GM12878 (cell line): ENCODE results near the gene CAPN15. TPM values are rescaled to one million over a fixed set of nuclear protein-coding genes. Genes with fewer than 3 reads are reported as not detected.
A peak's percentile ranks its signal among the peaks of the same experiment; 100 is the strongest.

Experiments
- IKZF1 ChIP-seq: fragments of 450-650 bp; conservative IDR thresholded peaks from 2 replicates; pipeline ENCODE4 v1.6.1; 2017; ENCODE audit warnings: antibody characterized with exemption, mild to moderate bottlenecking
- RB1 ChIP-seq: fragments of 450-650 bp; formaldehyde crosslinking; IDR thresholded peaks from 2 replicates; pipeline ENCODE4 v1.6.1; 2017; ENCODE audit warnings: mild to moderate bottlenecking, borderline replicate concordance
- polyA plus RNA-seq, 11 experiments: library from polyadenylated mRNA; depleted of rRNA in 4 of 11; unstranded in 6 of 11; stranded (reverse) in 5 of 11; fragments of >200 nt; fragmentation: Nextera tagmentation in 4 of 11; fragmentation: Illumina TruSeq in 1 of 11; extraction: Ambion mirVana in 4 of 11; extraction: Trizol in 1 of 11; gene quantifications; 1 replicate in 1 of 11; 2 replicates in 10 of 11; pipeline versions ENCODE4 v1.2.1 to v1.2.3, GENCODE V29; 2011 to 2016; ENCODE audit warnings: inconsistent platforms in 2 of 11, missing spikeins in 2 of 11, low read depth in 1 of 11
- total RNA-seq, 4 experiments: library from RNA; depleted of rRNA in 3 of 4; stranded (reverse); fragments of >200 nt in 3 of 4; fragmentation: Illumina TruSeq in 1 of 4; extraction: Trizol in 1 of 4; gene quantifications; 2 replicates each; pipeline versions ENCODE4 v1.2.1 to v1.2.3, GENCODE V29; 2013 to 2021
- TF ChIP-seq, protein P1 (sequence below): IDR thresholded peaks from 2 replicates; pipeline ENCODE4 v1.6.1; 2012; ENCODE audit warnings: mild to moderate bottlenecking, low read depth, low read length
- TF ChIP-seq, protein P2 (sequence below): fragments of 150-350 bp; IDR thresholded peaks from 2 replicates; pipeline ENCODE4 v1.6.1; 2016; ENCODE audit warnings: low read depth, low read length
- TF ChIP-seq, protein P3 (sequence below): fragments of 450-650 bp; IDR thresholded peaks from 2 replicates; pipeline ENCODE4 v1.6.1; 2017; ENCODE audit warnings: mild to moderate bottlenecking, moderate library complexity
- TF ChIP-seq, protein P4 (sequence below), 3 experiments: IDR thresholded peaks in 2 of 3; conservative IDR thresholded peaks in 1 of 3; 2 replicates each; pipeline ENCODE4 v1.5.1; 2011; ENCODE audit warnings: low read depth in 3 of 3, low read length in 3 of 3, mild to moderate bottlenecking in 3 of 3, control low read depth in 2 of 3, moderate library complexity in 2 of 3, inconsistent platforms in 1 of 3, mixed read lengths in 1 of 3; ENCODE audit not compliant: control insufficient read depth in 2 of 3, insufficient read depth in 1 of 3; ENCODE audit errors: extremely low read depth in 1 of 3
- TF ChIP-seq, protein P5 (sequence below): IDR thresholded peaks from 2 replicates; pipeline ENCODE4 v1.6.1; 2011; ENCODE audit warnings: low read depth, low read length, improper control_type of control experiment, borderline replicate concordance
- TF ChIP-seq, protein P6 (sequence below): fragments of 450-650 bp; IDR thresholded peaks from 2 replicates; pipeline ENCODE4 v1.6.1; 2017; ENCODE audit warnings: mild to moderate bottlenecking, moderate library complexity

Gene CAPN15
- total and polyA plus RNA-seq, 10 of the 15 experiments (the other 5 are each of a cell fraction or from before 2014, with no cell fraction given), result 0.40 to 78.5 (median 8.3) TPM

DNA sequence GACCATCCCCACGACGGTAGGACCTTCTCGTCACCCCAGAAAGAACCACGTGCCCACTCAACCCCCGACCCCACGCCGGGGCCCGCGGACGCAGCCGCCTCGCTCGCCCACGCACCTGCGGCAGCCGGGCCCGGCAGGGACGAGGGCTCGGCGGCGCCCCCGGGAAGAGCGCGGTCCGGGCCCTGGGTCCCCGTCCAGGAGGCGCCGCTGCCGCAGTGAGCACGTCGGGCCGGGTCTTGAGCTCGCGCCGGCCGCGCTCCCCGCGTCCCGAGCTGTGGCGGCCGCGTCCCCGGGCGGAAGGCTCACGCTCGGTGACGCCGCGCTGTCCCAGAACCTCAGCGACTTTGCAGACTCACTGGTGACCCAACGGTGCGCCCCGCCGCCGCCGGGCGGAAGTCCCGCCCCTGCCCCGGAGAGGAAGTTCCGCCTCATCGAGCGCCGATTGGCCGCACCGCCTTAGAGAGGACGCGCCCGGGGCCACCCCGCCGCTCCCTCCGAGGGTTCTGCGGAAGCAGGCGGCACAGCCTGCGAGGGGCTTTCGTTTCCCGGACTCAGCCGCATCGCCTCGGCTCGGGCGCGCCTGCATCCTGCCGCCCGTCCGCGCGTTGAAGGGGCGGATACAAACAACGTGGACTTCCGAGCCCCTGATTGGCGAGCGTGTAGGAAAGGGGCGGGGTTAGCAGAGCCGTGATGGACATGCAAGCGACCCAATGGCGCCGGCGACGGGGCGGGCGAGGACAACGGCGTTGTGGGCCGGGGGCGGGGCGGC, 61.6 kb downstream of the CAPN15 start (continued):
- TF ChIP-seq, protein P1, sequence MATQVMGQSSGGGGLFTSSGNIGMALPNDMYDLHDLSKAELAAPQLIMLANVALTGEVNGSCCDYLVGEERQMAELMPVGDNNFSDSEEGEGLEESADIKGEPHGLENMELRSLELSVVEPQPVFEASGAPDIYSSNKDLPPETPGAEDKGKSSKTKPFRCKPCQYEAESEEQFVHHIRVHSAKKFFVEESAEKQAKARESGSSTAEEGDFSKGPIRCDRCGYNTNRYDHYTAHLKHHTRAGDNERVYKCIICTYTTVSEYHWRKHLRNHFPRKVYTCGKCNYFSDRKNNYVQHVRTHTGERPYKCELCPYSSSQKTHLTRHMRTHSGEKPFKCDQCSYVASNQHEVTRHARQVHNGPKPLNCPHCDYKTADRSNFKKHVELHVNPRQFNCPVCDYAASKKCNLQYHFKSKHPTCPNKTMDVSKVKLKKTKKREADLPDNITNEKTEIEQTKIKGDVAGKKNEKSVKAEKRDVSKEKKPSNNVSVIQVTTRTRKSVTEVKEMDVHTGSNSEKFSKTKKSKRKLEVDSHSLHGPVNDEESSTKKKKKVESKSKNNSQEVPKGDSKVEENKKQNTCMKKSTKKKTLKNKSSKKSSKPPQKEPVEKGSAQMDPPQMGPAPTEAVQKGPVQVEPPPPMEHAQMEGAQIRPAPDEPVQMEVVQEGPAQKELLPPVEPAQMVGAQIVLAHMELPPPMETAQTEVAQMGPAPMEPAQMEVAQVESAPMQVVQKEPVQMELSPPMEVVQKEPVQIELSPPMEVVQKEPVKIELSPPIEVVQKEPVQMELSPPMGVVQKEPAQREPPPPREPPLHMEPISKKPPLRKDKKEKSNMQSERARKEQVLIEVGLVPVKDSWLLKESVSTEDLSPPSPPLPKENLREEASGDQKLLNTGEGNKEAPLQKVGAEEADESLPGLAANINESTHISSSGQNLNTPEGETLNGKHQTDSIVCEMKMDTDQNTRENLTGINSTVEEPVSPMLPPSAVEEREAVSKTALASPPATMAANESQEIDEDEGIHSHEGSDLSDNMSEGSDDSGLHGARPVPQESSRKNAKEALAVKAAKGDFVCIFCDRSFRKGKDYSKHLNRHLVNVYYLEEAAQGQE, result no peak
- TF ChIP-seq IKZF1 (peak; percentile 90), RB1 (peak; percentile 43; the same call in 1 of the 2 replicates)
- TF ChIP-seq, protein P2, sequence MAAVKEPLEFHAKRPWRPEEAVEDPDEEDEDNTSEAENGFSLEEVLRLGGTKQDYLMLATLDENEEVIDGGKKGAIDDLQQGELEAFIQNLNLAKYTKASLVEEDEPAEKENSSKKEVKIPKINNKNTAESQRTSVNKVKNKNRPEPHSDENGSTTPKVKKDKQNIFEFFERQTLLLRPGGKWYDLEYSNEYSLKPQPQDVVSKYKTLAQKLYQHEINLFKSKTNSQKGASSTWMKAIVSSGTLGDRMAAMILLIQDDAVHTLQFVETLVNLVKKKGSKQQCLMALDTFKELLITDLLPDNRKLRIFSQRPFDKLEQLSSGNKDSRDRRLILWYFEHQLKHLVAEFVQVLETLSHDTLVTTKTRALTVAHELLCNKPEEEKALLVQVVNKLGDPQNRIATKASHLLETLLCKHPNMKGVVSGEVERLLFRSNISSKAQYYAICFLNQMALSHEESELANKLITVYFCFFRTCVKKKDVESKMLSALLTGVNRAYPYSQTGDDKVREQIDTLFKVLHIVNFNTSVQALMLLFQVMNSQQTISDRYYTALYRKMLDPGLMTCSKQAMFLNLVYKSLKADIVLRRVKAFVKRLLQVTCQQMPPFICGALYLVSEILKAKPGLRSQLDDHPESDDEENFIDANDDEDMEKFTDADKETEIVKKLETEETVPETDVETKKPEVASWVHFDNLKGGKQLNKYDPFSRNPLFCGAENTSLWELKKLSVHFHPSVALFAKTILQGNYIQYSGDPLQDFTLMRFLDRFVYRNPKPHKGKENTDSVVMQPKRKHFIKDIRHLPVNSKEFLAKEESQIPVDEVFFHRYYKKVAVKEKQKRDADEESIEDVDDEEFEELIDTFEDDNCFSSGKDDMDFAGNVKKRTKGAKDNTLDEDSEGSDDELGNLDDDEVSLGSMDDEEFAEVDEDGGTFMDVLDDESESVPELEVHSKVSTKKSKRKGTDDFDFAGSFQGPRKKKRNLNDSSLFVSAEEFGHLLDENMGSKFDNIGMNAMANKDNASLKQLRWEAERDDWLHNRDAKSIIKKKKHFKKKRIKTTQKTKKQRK, result peak; percentile 85
- TF ChIP-seq, protein P3, sequence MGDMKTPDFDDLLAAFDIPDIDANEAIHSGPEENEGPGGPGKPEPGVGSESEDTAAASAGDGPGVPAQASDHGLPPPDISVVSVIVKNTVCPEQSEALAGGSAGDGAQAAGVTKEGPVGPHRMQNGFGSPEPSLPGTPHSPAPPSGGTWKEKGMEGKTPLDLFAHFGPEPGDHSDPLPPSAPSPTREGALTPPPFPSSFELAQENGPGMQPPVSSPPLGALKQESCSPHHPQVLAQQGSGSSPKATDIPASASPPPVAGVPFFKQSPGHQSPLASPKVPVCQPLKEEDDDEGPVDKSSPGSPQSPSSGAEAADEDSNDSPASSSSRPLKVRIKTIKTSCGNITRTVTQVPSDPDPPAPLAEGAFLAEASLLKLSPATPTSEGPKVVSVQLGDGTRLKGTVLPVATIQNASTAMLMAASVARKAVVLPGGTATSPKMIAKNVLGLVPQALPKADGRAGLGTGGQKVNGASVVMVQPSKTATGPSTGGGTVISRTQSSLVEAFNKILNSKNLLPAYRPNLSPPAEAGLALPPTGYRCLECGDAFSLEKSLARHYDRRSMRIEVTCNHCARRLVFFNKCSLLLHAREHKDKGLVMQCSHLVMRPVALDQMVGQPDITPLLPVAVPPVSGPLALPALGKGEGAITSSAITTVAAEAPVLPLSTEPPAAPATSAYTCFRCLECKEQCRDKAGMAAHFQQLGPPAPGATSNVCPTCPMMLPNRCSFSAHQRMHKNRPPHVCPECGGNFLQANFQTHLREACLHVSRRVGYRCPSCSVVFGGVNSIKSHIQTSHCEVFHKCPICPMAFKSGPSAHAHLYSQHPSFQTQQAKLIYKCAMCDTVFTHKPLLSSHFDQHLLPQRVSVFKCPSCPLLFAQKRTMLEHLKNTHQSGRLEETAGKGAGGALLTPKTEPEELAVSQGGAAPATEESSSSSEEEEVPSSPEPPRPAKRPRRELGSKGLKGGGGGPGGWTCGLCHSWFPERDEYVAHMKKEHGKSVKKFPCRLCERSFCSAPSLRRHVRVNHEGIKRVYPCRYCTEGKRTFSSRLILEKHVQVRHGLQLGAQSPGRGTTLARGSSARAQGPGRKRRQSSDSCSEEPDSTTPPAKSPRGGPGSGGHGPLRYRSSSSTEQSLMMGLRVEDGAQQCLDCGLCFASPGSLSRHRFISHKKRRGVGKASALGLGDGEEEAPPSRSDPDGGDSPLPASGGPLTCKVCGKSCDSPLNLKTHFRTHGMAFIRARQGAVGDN, result peak; percentile 72
- TF ChIP-seq, protein P4, sequence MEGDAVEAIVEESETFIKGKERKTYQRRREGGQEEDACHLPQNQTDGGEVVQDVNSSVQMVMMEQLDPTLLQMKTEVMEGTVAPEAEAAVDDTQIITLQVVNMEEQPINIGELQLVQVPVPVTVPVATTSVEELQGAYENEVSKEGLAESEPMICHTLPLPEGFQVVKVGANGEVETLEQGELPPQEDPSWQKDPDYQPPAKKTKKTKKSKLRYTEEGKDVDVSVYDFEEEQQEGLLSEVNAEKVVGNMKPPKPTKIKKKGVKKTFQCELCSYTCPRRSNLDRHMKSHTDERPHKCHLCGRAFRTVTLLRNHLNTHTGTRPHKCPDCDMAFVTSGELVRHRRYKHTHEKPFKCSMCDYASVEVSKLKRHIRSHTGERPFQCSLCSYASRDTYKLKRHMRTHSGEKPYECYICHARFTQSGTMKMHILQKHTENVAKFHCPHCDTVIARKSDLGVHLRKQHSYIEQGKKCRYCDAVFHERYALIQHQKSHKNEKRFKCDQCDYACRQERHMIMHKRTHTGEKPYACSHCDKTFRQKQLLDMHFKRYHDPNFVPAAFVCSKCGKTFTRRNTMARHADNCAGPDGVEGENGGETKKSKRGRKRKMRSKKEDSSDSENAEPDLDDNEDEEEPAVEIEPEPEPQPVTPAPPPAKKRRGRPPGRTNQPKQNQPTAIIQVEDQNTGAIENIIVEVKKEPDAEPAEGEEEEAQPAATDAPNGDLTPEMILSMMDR (IDR thresholded peaks at IDR 0.05 in 2 of 3, conservative IDR thresholded peaks at IDR 0.05 in 1 of 3; ENCODE audit: control insufficient read depth in 2 of 3, extremely low read depth in 1 of 3, insufficient read depth in 1 of 3, low read depth in 3 of 3, low read length in 3 of 3), result no peak
- TF ChIP-seq, protein P5, sequence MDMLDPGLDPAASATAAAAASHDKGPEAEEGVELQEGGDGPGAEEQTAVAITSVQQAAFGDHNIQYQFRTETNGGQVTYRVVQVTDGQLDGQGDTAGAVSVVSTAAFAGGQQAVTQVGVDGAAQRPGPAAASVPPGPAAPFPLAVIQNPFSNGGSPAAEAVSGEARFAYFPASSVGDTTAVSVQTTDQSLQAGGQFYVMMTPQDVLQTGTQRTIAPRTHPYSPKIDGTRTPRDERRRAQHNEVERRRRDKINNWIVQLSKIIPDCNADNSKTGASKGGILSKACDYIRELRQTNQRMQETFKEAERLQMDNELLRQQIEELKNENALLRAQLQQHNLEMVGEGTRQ, result no peak; the same call in 1 of the 2 replicates
- TF ChIP-seq, protein P6, sequence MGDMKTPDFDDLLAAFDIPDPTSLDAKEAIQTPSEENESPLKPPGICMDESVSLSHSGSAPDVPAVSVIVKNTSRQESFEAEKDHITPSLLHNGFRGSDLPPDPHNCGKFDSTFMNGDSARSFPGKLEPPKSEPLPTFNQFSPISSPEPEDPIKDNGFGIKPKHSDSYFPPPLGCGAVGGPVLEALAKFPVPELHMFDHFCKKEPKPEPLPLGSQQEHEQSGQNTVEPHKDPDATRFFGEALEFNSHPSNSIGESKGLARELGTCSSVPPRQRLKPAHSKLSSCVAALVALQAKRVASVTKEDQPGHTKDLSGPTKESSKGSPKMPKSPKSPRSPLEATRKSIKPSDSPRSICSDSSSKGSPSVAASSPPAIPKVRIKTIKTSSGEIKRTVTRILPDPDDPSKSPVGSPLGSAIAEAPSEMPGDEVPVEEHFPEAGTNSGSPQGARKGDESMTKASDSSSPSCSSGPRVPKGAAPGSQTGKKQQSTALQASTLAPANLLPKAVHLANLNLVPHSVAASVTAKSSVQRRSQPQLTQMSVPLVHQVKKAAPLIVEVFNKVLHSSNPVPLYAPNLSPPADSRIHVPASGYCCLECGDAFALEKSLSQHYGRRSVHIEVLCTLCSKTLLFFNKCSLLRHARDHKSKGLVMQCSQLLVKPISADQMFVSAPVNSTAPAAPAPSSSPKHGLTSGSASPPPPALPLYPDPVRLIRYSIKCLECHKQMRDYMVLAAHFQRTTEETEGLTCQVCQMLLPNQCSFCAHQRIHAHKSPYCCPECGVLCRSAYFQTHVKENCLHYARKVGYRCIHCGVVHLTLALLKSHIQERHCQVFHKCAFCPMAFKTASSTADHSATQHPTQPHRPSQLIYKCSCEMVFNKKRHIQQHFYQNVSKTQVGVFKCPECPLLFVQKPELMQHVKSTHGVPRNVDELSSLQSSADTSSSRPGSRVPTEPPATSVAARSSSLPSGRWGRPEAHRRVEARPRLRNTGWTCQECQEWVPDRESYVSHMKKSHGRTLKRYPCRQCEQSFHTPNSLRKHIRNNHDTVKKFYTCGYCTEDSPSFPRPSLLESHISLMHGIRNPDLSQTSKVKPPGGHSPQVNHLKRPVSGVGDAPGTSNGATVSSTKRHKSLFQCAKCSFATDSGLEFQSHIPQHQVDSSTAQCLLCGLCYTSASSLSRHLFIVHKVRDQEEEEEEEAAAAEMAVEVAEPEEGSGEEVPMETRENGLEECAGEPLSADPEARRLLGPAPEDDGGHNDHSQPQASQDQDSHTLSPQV, result 0 out of 2 replicates have a peak, but pooled peaks have one; percentile 43
